GM12874 (cell line): Measurements from ENCODE around the gene INTS6.

ENCODE experiments used
- TF ChIP-seq, protein P1 (sequence below): IDR thresholded peaks from 2 replicates; pipeline ENCODE4 v1.5.1; 2011; ENCODE audit warnings: low read depth, mild to moderate bottlenecking, control low read depth, low read length, moderate library complexity; ENCODE audit not compliant: insufficient read depth

Gene INTS6

DNA sequence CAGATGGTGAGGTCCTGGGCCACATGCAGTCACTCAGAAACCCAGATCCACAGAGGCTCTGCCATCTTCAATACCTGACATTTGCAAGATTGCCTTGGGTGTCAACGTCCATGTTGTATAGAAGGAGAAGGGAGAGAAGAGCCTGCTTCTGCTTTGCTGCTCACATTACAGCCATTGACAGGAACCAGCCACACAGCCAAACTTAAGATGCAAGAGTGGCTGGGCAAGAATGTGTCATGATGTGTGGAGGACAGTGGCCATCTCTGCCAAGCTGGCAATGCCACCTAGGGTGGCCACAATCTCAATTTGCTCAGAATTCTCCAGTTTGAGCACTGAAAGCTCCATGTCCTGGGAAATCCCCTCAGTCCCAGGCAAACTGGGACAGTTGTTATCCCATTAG is 139.2 kb downstream of the INTS6 start:
- TF ChIP-seq, protein P1, sequence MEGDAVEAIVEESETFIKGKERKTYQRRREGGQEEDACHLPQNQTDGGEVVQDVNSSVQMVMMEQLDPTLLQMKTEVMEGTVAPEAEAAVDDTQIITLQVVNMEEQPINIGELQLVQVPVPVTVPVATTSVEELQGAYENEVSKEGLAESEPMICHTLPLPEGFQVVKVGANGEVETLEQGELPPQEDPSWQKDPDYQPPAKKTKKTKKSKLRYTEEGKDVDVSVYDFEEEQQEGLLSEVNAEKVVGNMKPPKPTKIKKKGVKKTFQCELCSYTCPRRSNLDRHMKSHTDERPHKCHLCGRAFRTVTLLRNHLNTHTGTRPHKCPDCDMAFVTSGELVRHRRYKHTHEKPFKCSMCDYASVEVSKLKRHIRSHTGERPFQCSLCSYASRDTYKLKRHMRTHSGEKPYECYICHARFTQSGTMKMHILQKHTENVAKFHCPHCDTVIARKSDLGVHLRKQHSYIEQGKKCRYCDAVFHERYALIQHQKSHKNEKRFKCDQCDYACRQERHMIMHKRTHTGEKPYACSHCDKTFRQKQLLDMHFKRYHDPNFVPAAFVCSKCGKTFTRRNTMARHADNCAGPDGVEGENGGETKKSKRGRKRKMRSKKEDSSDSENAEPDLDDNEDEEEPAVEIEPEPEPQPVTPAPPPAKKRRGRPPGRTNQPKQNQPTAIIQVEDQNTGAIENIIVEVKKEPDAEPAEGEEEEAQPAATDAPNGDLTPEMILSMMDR, result no peak

GRCh38 chr13:51311957-51312520 is 140.8 kb downstream of the INTS6 start:
- TF ChIP-seq, protein P1, result no peak
